HEK293 (cell line): ENCODE results near the gene APOC1.

Experiments used
- CTCF ChIP-seq: fragments of 450-650 bp; formaldehyde crosslinking; IDR thresholded peaks from 2 replicates; pipeline ENCODE4 v1.5.1; 2016; ENCODE audit warnings: missing biosample characterization, missing genetic modification characterization
- MEIS1 ChIP-seq: sonication (generic); formaldehyde crosslinking; IDR thresholded peaks from 2 replicates; pipeline ENCODE4 v1.8.1; 2022; ENCODE audit warnings: missing genetic modification reagents, mild to moderate bottlenecking, borderline replicate concordance
- SETDB1 ChIP-seq: IDR thresholded peaks from one replicate; pipeline ENCODE4 v1.6.1; 2017; ENCODE audit warnings: mild to moderate bottlenecking, low read length, moderate library complexity, mixed read lengths; ENCODE audit not compliant: insufficient read length
- SP2 ChIP-seq: fragments of 450-650 bp; formaldehyde crosslinking; IDR thresholded peaks from 2 replicates; pipeline ENCODE4 v1.5.1; 2016; ENCODE audit warnings: missing biosample characterization, missing genetic modification characterization
- YY1 ChIP-seq: fragments of 450-650 bp; formaldehyde crosslinking; IDR thresholded peaks from 2 replicates; pipeline ENCODE4 v1.5.1; 2018; ENCODE audit warnings: missing biosample characterization, missing genetic modification characterization
- ZFP37 ChIP-seq: fragments of 450-650 bp; formaldehyde crosslinking; IDR thresholded peaks from 2 replicates; pipeline ENCODE4 v1.5.1; 2016; ENCODE audit warnings: missing biosample characterization, missing genetic modification characterization
- ZNF121 ChIP-seq: fragments of 450-650 bp; formaldehyde crosslinking; IDR thresholded peaks from 2 replicates; pipeline ENCODE4 v1.5.1; 2016; ENCODE audit warnings: missing biosample characterization, missing genetic modification characterization
- ZNF274 ChIP-seq, 2 experiments: fragments of 200-500 bp in 1 of 2; fragments of 450-650 bp in 1 of 2; sonication (Bioruptor generic) in 1 of 2; formaldehyde crosslinking in 1 of 2; IDR thresholded peaks; 2 replicates each; pipeline versions ENCODE4 v1.5.1 to v1.6.1; 2014 to 2016; ENCODE audit warnings: borderline replicate concordance in 1 of 2, inconsistent platforms in 1 of 2, low read length in 1 of 2, missing biosample characterization in 1 of 2, missing genetic modification characterization in 1 of 2
- ZNF433 ChIP-seq: fragments of 450-650 bp; formaldehyde crosslinking; IDR thresholded peaks from 2 replicates; pipeline ENCODE4 v1.5.1; 2016; ENCODE audit warnings: missing biosample characterization, missing genetic modification characterization, low read depth
- ZNF76 ChIP-seq: fragments of 450-650 bp; formaldehyde crosslinking; IDR thresholded peaks from 2 replicates; pipeline ENCODE4; 2016; ENCODE audit warnings: low read depth, missing biosample characterization, missing genetic modification characterization, borderline replicate concordance
- TF ChIP-seq, protein P1 (sequence below): fragments of 450-650 bp; formaldehyde crosslinking; conservative IDR thresholded peaks from 2 replicates; pipeline ENCODE4 v1.5.1; 2016; ENCODE audit warnings: low read depth, missing biosample characterization, missing genetic modification characterization
- TF ChIP-seq, protein P2 (sequence below): fragments of 450-650 bp; formaldehyde crosslinking; IDR thresholded peaks from 2 replicates; pipeline ENCODE4 v1.5.1; 2016; ENCODE audit warnings: missing biosample characterization, missing genetic modification characterization
- TF ChIP-seq, protein P3 (sequence below): fragments of 450-650 bp; formaldehyde crosslinking; IDR thresholded peaks from 2 replicates; pipeline ENCODE4 v1.5.1; 2016; ENCODE audit warnings: missing biosample characterization, missing genetic modification characterization

GRCh38 chr19:44903216-44903601, 11.2 kb upstream of the APOC1 start:
- TF ChIP-seq ZNF76 (tag by site-specific recombination) (no peak), SETDB1 (no peak), ZNF274 (IDR thresholded peaks at IDR 0.05; ENCODE audit: low read length) (no peak), ZNF274 (tag by site-specific recombination; IDR thresholded peaks at IDR 0.05; ENCODE audit: borderline replicate concordance) (no peak), ZNF121 (tag by site-specific recombination) (no peak), CTCF (tag by site-specific recombination) (no peak), YY1 (tag by site-specific recombination) (no peak), SP2 (tag by site-specific recombination) (no peak), ZFP37 (tag by site-specific recombination) (no peak), ZNF433 (tag by site-specific recombination) (no peak), MEIS1 (CRISPR knock-in tag) (no peak)
- TF ChIP-seq, protein P1, sequence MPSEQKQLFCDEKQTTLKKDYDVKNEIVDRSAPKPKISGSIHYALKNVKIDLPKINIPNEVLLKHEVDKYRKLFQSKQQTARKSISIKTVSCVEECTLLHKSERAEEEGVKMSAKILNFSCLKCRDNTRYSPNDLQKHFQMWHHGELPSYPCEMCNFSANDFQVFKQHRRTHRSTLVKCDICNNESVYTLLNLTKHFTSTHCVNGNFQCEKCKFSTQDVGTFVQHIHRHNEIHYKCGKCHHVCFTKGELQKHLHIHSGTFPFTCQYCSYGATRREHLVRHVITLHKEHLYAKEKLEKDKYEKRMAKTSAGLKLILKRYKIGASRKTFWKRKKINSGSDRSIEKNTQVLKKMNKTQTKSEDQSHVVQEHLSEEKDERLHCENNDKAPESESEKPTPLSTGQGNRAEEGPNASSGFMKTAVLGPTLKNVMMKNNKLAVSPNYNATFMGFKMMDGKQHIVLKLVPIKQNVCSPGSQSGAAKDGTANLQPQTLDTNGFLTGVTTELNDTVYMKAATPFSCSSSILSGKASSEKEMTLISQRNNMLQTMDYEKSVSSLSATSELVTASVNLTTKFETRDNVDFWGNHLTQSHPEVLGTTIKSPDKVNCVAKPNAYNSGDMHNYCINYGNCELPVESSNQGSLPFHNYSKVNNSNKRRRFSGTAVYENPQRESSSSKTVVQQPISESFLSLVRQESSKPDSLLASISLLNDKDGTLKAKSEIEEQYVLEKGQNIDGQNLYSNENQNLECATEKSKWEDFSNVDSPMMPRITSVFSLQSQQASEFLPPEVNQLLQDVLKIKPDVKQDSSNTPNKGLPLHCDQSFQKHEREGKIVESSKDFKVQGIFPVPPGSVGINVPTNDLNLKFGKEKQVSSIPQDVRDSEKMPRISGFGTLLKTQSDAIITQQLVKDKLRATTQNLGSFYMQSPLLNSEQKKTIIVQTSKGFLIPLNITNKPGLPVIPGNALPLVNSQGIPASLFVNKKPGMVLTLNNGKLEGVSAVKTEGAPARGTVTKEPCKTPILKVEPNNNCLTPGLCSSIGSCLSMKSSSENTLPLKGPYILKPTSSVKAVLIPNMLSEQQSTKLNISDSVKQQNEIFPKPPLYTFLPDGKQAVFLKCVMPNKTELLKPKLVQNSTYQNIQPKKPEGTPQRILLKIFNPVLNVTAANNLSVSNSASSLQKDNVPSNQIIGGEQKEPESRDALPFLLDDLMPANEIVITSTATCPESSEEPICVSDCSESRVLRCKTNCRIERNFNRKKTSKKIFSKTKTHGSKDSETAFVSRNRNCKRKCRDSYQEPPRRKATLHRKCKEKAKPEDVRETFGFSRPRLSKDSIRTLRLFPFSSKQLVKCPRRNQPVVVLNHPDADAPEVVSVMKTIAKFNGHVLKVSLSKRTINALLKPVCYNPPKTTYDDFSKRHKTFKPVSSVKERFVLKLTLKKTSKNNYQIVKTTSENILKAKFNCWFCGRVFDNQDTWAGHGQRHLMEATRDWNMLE: no peak
- TF ChIP-seq, protein P2, sequence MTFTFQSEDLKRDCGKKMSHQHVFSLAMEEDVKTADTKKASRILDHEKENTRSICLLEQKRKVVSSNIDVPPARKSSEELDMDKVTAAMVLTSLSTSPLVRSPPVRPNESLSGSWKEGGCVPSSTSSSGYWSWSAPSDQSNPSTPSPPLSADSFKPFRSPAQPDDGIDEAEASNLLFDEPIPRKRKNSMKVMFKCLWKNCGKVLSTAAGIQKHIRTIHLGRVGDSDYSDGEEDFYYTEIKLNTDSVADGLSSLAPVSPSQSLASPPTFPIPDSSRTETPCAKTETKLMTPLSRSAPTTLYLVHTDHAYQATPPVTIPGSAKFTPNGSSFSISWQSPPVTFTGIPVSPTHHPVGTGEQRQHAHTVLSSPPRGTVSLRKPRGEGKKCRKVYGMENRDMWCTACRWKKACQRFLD (tag by site-specific recombination): no peak
- TF ChIP-seq, protein P3, sequence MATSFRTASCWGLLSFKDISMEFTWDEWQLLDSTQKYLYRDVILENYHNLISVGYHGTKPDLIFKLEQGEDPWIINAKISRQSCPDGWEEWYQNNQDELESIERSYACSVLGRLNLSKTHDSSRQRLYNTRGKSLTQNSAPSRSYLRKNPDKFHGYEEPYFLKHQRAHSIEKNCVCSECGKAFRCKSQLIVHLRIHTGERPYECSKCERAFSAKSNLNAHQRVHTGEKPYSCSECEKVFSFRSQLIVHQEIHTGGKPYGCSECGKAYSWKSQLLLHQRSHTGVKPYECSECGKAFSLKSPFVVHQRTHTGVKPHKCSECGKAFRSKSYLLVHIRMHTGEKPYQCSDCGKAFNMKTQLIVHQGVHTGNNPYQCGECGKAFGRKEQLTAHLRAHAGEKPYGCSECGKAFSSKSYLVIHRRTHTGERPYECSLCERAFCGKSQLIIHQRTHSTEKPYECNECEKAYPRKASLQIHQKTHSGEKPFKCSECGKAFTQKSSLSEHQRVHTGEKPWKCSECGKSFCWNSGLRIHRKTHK (tag by site-specific recombination): no peak
